Chondrocyte (in vitro differentiated cells): ENCODE data around the gene TTC34. TPM values are rescaled to one million over a fixed set of nuclear protein-coding genes. Genes with fewer than 3 reads are reported as not detected.

ENCODE experiments used
- DNase-seq: peaks from one replicate; pipeline ENCODE4 v3.0.0; 2021; ENCODE audit warnings: mixed read lengths, low spot score
- H3K27ac Mint-ChIP-seq: one replicate; pipeline ENCODE4 v1.8.0; 2021; ENCODE audit warnings: mild to moderate bottlenecking, moderate library complexity, mixed read lengths; ENCODE audit not compliant: unreplicated experiment
- H3K27me3 Mint-ChIP-seq: 2 replicates; pipeline ENCODE4 v1.8.0; 2021; ENCODE audit warnings: low read depth, mixed read lengths
- H3K36me3 Mint-ChIP-seq: 2 replicates; pipeline ENCODE4 v1.8.0; 2021; ENCODE audit warnings: low read depth, mixed read lengths
- H3K4me1 Mint-ChIP-seq: 2 replicates; pipeline ENCODE4 v1.8.0; 2021; ENCODE audit warnings: low read depth, mild to moderate bottlenecking, mixed read lengths
- H3K4me3 Mint-ChIP-seq: one replicate; pipeline ENCODE4 v1.8.0; 2021; ENCODE audit warnings: mild to moderate bottlenecking, moderate library complexity, mixed read lengths; ENCODE audit not compliant: unreplicated experiment
- H3K9me3 Mint-ChIP-seq: 2 replicates; pipeline ENCODE4 v1.8.0; 2021; ENCODE audit warnings: low read depth, mixed read lengths
- total RNA-seq: library from RNA; stranded (reverse); gene quantifications from 3 replicates; pipeline ENCODE4 v1.2.1, GENCODE V29; 2021
- TF ChIP-seq, protein P1 (sequence below): fragments of 200-600 bp; sonication (generic); IDR thresholded peaks from 2 replicates; pipeline ENCODE4 v1.5.0; 2021; ENCODE audit warnings: antibody characterized with exemption, mild to moderate bottlenecking, moderate library complexity

The TTC34 gene
- total RNA-seq, 1 donor from 2014 or later: 0.60 TPM

DNA sequence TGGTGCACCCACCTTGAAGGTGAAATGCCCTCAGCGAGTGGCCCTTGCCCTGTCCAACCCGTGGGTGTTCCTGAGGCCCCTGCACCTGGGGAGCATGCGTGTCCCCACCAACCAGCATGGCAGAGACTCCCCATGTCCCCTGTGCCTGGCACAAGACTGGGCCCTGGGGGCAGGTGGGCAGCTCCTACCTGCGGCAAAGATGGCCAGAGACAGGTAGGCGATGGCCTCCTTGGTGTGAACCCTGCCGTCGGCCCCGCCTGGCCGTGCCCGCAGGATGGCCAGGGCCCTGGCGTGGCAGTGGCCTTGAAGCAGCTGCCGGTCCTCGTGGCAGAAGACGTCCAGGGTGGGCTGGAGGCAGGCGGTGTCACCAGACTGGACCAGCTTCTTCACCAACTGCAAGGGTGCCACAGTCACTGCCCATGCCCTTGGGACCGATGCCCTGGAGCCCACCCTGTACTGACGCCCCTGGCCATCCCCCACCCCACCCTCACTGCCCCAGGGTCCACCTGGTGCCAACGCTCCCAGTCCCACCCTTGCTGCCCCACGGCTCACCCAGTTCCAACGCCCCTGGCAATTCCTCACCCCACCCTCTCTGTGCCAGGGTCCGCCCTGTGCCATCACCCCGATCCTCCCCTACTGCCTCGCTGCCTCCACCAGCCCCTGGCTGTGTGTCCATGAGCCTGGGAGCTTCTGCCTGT, 15.7 kb downstream of the TTC34 start:
- no peak for DNase-seq
- Mint-ChIP-seq H3K36me3 (peaks cover 3% of the 10 kb centered on the region), H3K27ac (no peak overlapping the region), H3K4me1 (no peaks in the 10 kb centered on the region), H3K9me3 (peaks cover 27% of the 10 kb centered on the region), H3K4me3 (no peak overlapping the region), H3K27me3 (no peaks in the 10 kb centered on the region)
- TF ChIP-seq, protein P1, sequence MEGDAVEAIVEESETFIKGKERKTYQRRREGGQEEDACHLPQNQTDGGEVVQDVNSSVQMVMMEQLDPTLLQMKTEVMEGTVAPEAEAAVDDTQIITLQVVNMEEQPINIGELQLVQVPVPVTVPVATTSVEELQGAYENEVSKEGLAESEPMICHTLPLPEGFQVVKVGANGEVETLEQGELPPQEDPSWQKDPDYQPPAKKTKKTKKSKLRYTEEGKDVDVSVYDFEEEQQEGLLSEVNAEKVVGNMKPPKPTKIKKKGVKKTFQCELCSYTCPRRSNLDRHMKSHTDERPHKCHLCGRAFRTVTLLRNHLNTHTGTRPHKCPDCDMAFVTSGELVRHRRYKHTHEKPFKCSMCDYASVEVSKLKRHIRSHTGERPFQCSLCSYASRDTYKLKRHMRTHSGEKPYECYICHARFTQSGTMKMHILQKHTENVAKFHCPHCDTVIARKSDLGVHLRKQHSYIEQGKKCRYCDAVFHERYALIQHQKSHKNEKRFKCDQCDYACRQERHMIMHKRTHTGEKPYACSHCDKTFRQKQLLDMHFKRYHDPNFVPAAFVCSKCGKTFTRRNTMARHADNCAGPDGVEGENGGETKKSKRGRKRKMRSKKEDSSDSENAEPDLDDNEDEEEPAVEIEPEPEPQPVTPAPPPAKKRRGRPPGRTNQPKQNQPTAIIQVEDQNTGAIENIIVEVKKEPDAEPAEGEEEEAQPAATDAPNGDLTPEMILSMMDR: no peak

DNA sequence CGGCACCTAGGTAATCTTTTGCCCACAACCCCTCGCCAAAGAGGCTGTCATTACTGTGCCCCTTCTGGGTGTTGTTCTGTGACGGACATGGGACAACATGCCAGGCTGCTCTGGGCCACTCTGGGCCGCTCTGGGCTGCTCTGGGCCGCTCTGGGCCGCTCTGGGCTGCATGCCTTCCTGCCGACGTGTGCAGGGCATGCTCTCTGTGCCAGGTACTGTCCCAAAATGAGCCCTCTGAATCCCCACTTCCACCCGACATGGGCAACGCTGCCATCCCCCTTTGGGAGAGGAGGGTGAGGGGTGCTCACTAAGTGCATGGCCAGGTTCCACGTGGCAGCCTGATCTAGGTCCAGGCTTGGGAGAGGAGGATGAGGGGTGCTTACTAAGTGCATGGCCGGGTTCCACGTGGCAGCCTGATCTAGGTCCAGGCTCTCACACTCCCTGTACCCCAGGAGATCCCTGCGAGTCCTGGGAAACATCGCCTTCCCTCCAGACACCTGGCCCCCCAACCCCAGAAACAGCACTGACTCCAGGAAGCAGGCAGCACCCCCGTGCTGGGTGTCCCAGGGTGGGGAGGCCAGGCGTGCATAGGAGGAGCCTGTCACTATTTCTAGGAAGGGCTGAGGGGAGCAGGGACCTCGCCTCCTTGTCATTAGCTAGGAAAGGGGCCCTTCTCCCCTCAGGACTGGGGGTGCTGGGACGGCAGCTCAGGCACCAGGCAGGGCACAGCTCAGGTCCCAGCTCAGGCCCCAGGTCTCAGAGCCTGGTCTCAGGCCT, 16.5 kb downstream of the TTC34 start:
- Mint-ChIP-seq H3K27ac (no peak overlapping the region), H3K4me3 (no peak overlapping the region), H3K36me3 (peaks cover 3% of the 10 kb centered on the region), H3K9me3 (peaks cover 31% of the 10 kb centered on the region), H3K27me3 (no peaks in the 10 kb centered on the region), H3K4me1 (no peaks in the 10 kb centered on the region)
- DNase-seq: no peak
- TF ChIP-seq, protein P1: no peak

DNA sequence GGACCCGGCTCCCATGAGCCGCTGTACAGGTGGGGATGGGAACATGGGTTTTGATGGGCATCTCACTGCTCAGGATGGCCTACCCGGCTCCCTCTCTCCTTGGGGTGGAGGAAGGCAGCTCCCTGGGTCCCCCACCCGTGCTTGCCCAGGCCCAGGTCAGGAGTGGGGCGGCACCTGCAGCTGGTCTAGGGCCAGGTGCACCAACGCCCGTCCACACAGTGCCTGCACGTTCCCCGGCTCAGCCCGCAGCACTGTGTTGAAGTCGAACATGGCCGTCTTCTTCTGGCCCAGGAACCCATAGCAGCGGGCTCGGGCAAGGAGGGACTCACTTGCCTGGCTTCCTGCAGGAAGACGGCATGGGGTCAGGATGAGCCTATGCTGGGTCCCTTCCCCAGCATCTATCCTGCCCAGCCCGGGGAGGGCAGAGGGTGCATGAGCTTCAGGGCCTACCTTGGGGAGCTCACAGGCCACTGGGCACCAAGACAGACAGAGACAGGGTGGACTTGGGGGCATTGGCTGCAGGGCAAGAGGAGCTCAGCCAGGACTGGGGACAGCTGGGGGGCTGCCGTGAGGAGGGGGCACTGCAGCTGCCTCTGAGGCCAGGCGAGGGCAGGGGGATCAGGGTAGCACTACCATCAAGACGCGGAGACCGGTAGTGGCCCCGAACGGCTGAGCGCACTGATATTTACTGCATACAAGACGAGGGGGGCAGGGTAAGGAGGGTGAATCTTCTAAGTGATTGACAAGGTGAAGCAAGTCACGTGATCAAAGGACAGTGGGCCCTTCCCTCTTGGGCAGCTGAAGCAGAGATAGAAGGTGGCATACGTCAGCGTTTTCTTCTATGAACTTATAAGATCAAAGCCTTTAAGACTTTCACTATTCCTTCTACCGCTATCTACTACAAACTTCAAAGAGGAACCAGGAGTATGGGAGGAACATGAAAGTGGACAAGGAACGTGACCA, 17.8 kb downstream of the TTC34 start:
- Mint-ChIP-seq H3K27me3 (no peaks in the 10 kb centered on the region), H3K4me3 (no peak overlapping the region), H3K36me3 (peaks cover 3% of the 10 kb centered on the region), H3K9me3 (peaks cover 39% of the 10 kb centered on the region), H3K4me1 (no peaks in the 10 kb centered on the region), H3K27ac (no peak overlapping the region)
- peak; percentile 80 for DNase-seq
- TF ChIP-seq, protein P1: no peak

DNA sequence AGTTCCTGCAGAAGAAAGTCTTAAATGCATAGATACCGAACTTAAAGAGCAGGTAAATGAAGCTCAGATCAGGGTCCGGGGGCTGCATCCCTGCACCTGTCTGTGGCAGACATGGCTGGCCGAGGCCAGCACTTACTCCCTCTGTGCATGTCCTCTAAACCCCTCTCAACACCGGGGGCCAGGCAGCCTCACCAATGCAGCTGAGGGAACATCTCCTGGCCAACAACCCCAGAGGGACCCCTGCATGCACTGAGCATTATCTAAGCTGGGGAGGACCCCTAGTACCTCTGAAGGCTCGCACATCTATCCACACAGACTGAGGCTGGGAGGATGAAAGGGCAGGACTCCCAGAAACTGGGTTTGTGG, 18.4 kb downstream of the TTC34 start:
- Mint-ChIP-seq H3K9me3 (peaks cover 38% of the 10 kb centered on the region), H3K4me3 (no peak overlapping the region), H3K36me3 (peaks cover 3% of the 10 kb centered on the region), H3K4me1 (no peaks in the 10 kb centered on the region), H3K27ac (no peak overlapping the region), H3K27me3 (no peaks in the 10 kb centered on the region)
- DNase-seq: no peak
- TF ChIP-seq, protein P1: no peak

DNA sequence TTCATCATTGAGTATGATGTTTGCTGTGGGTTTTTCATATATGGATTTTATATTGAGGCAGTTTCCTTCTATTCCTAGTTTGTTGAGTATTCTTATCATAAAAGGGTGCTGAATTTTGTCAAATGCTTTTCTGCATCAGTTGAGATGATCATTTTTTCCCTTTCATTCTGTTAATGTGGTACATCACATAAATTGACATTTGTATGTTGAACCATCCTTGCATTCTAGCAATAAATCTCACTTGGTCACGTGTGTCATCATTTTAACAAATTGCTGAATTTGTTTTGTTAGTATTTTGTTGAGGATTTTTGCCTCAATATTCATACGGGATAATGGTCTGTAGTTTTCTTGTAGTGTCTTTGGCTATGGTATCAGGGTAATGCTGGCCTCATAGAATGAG, 19.9 kb downstream of the TTC34 start:
- TF ChIP-seq, protein P1: no peak
- no peaks in the 10 kb centered on the region for H3K27me3 Mint-ChIP-seq

More for the DNA sequence above, 19.9 kb downstream of the TTC34 start:
- DNase-seq: no peak
- no peaks in the 10 kb centered on the region for H3K4me1 Mint-ChIP-seq
- peaks cover 36% of the 10 kb centered on the region for H3K9me3 Mint-ChIP-seq
- H3K4me3 Mint-ChIP-seq: no peak overlapping the region
- no peak overlapping the region for H3K27ac Mint-ChIP-seq
- H3K36me3 Mint-ChIP-seq: peaks cover 3% of the 10 kb centered on the region
